ENCODE measurements around the gene PARD6A.
A peak's percentile ranks its signal among the peaks of the same experiment; 100 is the strongest.

Gene PARD6A, protein sequence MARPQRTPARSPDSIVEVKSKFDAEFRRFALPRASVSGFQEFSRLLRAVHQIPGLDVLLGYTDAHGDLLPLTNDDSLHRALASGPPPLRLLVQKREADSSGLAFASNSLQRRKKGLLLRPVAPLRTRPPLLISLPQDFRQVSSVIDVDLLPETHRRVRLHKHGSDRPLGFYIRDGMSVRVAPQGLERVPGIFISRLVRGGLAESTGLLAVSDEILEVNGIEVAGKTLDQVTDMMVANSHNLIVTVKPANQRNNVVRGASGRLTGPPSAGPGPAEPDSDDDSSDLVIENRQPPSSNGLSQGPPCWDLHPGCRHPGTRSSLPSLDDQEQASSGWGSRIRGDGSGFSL

DNA sequence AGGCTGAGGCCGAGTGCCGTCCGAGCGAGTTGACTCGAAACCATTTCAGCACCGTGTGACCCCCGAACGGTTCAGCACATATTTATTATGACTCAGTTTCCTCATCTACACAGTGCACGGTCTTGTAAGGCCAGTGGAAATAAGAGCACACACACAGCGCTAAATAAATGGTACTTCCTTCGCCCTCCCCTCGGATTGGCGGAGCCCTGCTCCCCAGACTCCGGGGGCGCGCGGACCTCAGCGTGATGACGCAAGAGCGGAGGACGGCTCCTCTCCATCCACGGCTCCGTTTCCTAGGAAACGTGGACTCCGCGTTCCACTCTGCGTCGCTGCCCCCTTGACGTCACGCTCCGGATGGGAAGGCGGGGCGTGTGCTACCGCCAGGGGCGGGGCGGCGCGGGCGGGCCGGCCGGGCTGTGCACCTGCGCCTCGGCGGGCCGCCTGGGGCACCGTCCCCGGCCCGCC is at the start of gene PARD6A:
Gene PARD6A (plus strand): TSS at position 397 of the 465 bp plus-strand sequence. CDS start 79 bp downstream, outside the sequence.
- in situ Hi-C loops (cut with HindIII; ENCODE audit: low pct_ligation_motif_present, low pct_unique_long_range_greater_than_20kb, low sequenced_read_pairs) = no loop called here
- peak; percentile 99 for DNase-seq

DNA sequence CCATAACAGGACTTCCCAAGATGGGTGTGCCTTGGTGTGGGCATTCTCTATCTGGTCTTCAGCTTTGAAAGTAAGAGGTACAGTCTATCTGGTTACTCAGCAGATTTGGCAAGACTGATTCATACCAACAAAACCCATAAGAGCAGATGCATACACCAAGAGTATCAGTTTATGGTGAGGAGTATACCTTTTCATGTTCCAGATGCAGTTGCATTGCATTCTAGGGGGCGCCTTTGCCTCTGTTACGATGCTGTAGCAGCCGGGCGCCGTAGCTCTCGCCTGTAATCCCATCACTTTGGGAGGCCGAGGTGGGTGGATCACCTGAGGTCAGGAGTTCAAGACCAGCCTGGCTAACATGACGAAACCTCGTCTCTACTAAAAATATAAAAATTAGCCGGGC is 47.0 kb upstream of the PARD6A start:
- DNase-seq = no peak
- in situ Hi-C loops (cut with HindIII; ENCODE audit: low pct_ligation_motif_present, low pct_unique_long_range_greater_than_20kb, low sequenced_read_pairs) = no loop called here

DNA sequence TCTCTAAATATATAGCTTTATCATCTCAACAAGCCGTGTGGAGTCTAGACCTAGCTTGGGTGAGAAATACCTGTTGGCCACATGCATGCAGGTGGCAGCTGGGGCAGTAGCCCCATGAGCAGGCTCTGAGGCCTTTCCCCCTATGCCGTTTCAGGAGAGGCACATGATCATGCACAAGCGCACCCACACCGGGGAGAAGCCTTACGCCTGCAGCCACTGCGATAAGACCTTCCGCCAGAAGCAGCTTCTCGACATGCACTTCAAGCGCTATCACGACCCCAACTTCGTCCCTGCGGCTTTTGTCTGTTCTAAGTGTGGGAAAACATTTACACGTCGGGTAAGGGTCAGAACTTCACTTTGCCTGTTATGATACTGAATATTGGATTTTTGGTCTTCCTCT is 32.5 kb upstream of the PARD6A start:
- no peak for DNase-seq
- in situ Hi-C loops (cut with HindIII; ENCODE audit: low pct_ligation_motif_present, low pct_unique_long_range_greater_than_20kb, low sequenced_read_pairs) = no loop called here

DNA sequence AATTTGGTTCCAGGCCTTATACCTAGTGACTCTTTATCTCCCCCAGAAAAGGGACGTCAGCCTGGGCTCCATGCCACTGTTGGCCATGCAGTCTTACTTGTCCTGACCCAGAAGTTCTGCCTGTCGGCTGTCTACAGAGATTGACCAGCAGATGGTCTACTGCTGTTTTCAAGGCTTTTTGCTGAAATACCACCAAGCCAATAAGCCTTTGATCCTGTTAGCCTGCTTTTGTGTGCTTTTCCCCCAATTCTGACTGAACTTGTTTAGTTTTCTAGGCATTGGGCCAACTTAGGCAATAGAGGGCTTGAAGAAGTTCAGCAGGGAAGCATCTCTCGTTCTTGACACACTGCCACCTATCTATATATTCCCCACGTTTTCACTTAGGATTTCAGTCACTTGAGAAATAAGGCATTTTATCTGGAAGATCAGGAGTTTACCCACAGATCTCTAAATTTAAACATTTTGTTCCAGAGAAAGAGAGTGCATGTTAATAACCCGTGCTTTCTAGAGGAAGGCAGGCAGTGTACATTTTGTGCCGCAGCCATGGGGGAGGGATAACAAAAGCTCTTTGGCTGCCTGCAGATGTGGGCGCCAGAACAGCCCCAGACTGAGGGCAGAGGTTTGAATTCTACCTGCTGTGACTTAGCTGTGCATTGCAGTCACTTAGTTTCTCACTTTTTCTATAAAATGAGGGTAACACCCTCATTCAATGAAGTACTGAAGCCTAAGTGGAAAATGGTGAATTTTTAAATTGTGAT is 28.2 kb upstream of the PARD6A start:
- no peak for DNase-seq
- in situ Hi-C loops (cut with HindIII; ENCODE audit: low pct_ligation_motif_present, low pct_unique_long_range_greater_than_20kb, low sequenced_read_pairs) = no loop called here

DNA sequence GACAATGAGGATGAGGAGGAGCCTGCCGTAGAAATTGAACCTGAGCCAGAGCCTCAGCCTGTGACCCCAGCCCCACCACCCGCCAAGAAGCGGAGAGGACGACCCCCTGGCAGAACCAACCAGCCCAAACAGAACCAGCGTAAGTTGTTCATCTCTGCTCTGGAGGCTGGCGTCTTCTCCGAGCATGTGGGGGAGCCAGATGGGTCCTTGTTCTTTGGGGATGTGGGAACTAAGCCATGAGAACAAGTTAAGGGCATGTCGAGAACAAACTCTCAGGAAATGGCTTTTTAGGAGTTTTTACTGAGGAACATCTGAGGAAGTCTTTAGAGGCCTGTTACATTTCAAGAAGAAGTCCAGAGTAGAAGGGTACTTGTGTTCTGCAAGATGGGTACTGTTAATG is 24.0 kb upstream of the PARD6A start:
- no peak for DNase-seq
- in situ Hi-C loops (cut with HindIII; ENCODE audit: low pct_ligation_motif_present, low pct_unique_long_range_greater_than_20kb, low sequenced_read_pairs) = no loop called here

DNA sequence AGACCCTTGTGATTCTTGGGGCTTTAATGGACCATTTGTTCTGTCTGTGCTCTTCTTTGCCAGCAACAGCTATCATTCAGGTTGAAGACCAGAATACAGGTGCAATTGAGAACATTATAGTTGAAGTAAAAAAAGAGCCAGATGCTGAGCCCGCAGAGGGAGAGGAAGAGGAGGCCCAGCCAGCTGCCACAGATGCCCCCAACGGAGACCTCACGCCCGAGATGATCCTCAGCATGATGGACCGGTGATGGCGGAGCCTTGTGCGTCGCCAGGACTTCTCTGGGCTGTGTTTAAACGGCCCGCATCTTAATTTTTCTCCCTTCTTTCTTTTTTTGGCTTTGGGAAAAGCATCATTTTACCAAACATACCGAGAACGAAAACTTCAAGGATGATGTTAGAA is 23.1 kb upstream of the PARD6A start:
- DNase-seq = no peak
- in situ Hi-C loops (cut with HindIII; ENCODE audit: low pct_ligation_motif_present, low pct_unique_long_range_greater_than_20kb, low sequenced_read_pairs) = no loop called here

DNA sequence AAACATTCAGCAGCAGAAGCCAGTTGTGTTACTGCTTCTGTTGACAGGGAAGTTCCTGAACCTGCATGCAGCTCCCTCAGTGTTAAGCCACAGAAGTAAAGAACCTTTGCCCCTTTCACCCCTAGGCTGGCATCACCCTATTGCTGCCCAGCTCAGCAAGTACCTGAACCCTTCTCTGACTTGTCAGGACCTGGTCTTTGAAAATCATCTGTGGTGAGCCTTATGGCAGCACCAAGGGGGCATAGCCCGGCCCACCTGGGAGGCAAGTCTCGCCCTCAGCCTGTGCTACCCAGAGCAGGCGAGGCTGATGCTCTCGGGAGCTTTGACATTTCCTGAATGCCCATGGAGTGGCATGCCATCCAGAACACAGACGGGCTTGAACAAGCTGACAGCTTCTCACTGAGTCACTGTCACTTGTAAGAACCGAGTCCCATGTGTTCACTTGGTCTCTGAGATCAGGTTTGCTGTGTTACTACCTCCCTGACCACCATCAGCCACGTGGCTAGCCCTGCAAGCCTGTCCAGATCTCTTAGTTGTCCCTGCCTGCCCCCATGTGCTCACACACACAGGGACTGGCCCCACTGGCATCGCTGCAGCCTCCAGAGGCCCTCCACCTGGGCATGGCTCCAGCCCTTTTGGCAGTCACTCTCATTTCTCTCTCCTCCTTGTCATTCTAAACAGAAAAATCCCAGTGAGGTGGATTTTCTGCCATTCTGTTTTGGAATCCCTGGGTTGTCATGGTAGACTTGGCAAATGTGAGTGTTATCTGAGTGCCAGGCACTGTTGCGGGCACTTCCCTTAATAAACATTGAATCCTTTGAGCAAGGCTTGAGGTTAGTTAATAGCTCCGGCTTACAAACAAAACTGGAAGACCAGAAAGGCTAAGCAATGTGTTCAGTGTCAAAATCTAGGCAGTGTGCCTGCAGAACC is 18.7 kb upstream of the PARD6A start:
- in situ Hi-C loops (cut with HindIII; ENCODE audit: low pct_ligation_motif_present, low pct_unique_long_range_greater_than_20kb, low sequenced_read_pairs) = no loop called here
- no peak for DNase-seq

DNA sequence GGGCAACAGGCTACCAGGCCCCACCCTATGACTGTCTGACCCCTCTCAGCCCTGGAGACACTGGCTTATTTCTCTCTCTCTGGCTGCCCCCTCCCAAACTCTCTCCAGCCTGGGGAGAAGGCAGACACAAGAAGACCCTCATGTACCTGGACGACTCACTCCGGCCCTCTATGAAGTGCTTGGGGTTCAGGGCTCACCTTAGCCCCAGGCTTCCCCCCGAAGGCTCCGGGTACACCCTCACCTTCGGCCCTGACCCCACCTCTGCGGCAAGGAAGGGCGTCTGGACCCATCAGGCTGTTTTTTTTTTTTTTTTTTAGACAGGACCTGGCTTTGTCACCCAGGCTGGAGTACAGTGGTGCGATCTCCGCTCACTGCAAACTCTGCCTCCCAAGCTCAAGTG is 16.7 kb upstream of the PARD6A start:
- in situ Hi-C loops (cut with HindIII; ENCODE audit: low pct_ligation_motif_present, low pct_unique_long_range_greater_than_20kb, low sequenced_read_pairs) = no loop called here
- DNase-seq = no peak

DNA sequence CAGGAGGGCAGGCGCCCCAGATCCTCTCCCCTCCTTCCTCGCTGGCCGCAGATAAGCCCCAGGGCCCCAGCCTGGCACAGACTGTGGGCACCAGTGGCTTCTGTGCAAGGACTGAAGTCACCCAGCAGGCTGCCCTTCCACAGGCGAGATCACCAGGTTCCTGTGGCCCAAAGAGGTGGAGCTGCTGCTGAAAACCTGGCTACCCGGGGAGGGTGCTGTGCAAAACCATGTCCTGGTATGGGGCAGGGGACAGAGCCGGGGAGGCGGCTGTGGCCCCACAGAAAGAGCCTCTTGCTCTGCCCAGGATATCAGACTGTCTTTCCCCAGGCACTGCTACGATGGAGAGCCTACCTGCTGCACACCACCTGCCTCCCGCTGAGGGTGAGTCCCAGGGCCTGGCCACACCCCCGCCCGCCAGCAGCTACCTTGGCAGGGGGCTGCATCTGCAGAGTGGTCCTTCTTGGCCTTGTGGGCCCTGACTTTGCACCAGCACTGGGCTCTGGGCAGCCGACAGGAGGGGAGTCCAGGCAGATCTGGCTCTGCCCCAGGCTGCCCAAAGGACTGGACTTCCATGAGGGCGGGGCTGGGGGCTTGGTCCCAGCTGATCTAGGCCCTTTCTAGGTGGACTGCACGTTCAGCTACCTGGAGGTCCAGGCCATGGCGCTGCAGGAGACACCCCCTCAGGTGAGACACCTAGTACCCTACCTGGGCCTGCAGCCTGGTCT is 15.2 kb upstream of the PARD6A start:
- DNase-seq = no peak
- in situ Hi-C loops (cut with HindIII; ENCODE audit: low pct_ligation_motif_present, low pct_unique_long_range_greater_than_20kb, low sequenced_read_pairs) = no loop called here

DNA sequence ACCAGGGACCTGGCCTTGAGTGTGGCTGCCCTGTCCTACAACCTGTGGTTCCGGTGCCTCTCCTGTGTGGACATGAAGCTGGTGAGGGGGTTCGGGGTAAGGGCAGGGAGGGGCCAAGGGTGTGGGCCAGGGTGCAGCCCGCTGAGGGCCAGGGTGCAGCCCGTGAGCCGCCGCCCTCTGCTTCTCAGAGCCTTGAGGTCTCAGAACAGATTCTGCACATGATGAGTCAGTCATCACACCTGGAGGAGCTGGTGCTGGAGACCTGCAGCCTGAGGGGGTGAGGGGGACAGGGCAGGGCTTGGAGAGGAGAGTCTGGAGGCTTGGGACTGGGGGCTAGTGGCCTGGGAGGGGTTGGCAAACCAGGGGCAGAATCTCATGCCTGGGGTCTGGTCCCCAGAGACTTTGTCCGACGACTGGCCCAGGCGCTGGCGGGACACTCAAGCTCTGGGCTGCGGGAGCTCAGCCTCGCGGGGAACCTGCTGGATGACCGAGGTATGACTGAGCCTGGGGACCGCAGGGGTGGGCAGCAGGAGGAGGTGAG is 13.6 kb upstream of the PARD6A start:
- DNase-seq = no peak
- in situ Hi-C loops (cut with HindIII; ENCODE audit: low pct_ligation_motif_present, low pct_unique_long_range_greater_than_20kb, low sequenced_read_pairs) = no loop called here

DNA sequence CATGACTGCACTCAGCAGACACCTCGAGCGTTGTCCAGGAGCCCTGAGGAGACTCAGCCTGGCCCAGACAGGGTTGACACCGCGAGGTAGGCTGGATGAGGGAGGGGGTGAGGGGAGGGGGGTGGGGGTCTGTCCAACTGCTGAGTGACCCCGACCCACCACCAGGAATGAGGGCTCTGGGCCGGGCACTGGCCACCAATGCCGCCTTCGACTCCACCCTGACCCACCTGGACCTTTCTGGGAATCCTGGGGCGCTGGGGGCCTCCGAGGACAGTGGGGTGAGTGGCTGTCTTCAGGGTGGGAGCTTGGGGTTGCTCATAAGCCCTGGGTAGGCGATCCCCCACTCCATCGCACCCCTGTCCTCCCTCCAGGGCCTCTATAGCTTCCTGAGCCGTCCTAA is 13.1 kb upstream of the PARD6A start:
- DNase-seq = no peak
- in situ Hi-C loops (cut with HindIII; ENCODE audit: low pct_ligation_motif_present, low pct_unique_long_range_greater_than_20kb, low sequenced_read_pairs) = no loop called here

DNA sequence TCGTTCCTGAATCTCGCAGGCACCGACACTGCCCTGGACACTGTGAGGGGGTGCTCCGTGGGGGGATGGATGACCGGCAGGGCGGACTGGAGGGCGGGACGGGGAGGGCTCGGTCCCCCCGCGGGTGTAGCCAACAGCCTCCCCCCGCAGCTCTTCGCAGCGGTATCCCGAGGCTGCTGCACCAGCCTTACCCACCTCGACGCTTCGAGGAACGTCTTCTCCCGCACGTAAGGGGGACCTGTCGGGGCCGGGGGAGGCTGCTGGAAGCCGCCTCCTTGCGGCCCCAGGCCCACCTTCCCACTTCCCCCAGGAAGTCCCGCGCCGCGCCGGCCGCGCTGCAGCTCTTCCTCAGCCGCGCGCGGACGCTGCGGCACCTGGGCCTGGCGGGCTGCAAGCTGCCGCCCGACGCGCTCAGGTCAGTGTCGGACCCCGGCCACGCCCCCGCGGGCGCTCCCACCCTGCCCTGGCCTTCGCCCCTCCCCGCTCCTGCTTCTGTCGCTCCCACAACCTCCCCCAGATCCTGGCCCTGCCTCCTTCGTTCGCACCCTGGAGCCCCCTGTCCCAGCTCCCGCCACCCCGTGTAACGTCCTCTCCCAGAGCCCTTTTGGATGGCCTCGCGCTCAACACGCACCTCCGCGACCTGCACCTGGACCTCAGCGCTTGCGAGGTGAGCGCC is 12.5 kb upstream of the PARD6A start:
- in situ Hi-C loops (cut with HindIII; ENCODE audit: low pct_ligation_motif_present, low pct_unique_long_range_greater_than_20kb, low sequenced_read_pairs) = no loop called here
- no peak for DNase-seq

DNA sequence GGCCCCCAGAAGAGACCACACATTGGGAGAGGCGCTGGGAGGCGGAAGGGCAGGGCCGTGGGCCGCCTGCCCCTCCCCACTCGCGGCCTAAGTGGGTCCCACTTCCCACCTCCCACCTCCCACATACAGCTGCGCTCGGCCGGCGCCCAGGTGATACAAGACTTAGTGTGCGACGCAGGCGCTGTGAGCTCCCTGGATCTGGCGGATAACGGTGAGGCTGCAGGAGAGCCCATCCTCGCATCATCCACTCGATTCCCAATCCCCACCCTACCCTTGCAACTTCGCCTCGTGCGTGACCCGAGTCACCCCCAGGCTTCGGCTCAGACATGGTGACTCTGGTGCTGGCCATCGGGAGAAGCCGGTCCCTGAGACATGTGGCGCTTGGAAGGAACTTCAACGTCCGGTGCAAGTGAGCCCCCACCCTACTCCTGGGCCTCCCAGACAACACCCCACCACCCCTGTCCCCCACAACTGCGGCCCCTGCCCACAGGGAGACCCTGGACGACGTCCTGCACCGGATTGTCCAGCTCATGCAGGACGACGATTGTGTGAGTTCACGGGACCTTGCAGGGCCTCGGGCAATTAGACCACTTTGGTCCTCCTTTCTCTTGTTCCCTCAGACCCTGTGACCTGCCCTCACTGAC is 11.9 kb upstream of the PARD6A start:
- DNase-seq = no peak
- in situ Hi-C loops (cut with HindIII; ENCODE audit: low pct_ligation_motif_present, low pct_unique_long_range_greater_than_20kb, low sequenced_read_pairs) = no loop called here

DNA sequence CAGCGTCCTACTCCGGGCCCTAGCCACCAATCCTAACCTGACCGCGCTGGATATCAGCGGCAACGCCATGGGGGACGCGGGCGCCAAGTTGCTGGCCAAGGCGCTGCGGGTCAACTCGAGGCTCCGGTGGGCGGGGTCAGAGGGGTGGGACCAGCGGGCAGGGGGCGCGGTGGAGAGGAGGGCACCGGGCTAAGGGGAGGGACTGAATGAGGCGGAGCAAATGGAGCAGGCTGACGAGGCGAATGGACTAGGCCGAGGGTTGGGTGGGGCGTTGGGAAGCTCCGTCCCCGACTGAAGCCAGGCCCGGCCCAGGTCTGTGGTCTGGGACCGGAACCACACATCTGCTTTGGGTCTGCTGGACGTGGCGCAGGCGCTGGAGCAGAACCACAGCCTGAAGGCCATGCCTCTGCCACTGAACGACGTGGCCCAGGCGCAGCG is 11.2 kb upstream of the PARD6A start:
- peak; percentile 21 for DNase-seq
- in situ Hi-C loops (cut with HindIII; ENCODE audit: low pct_ligation_motif_present, low pct_unique_long_range_greater_than_20kb, low sequenced_read_pairs) = no loop called here

DNA sequence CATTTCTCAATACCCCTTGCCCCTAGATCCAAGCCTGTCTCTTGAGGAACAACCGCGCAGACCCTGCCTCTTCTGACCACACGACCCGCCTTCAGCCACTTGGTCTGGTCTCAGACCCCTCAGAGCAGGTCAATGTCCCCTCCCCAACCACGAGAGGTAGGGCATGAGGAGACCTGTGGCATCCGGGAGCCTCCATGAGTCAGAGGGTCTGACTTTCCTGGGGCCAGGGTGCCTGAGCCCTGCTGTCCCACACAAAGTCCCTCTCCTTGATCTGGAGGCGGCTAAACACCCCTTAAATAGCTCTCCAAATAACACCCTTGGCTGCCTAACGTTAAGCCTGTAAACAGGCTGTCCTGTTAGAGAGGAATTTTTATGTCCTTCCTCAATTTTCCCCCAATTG is 10.7 kb upstream of the PARD6A start:
- in situ Hi-C loops (cut with HindIII; ENCODE audit: low pct_ligation_motif_present, low pct_unique_long_range_greater_than_20kb, low sequenced_read_pairs) = no loop called here
- no peak for DNase-seq

DNA sequence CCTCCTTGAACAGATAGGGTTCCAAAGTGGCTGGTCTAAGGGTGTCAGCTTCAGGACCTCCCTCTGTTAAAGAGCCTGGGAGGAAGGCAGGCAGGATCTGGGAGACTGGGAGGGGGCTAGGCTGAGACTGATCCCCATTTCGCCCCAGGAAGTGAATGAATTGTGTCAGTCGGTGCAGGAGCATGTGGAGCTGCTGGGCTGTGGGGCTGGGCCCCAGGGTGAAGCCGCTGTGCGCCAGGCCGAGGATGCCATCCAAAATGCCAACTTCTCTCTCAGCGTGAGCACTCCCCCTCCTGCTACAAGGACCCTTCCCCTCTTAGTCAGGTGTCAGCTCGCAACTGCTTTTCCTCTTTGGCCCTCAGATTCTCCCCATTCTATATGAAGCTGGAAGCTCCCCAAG is 9.7 kb upstream of the PARD6A start:
- in situ Hi-C loops (cut with HindIII; ENCODE audit: low pct_ligation_motif_present, low pct_unique_long_range_greater_than_20kb, low sequenced_read_pairs) = no loop called here
- DNase-seq = no peak

DNA sequence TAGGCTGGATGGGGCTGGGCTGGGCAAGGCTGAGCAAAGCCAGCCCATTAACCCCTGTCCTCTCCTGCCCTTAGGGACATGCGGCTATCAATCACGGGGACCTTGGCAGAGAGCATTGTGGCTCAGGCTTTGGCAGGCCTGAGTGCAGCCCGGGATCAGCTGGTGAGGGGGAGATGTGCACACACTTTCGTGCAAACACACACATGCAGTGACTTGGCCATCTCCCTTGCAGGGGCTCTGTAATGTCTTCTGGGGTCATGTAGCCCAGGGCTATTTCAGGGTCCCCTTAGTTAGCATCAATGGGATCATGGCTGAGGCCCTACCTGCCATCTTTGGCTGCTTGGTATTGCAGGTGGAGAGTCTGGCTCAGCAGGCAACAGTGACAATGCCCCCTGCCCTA is 8.9 kb upstream of the PARD6A start:
- in situ Hi-C loops (cut with HindIII; ENCODE audit: low pct_ligation_motif_present, low pct_unique_long_range_greater_than_20kb, low sequenced_read_pairs) = no loop called here
- no peak for DNase-seq
